Psoas muscle (tissue), 8 donors: ENCODE results near the gene TERT. TPM values are rescaled to one million over a fixed set of nuclear protein-coding genes. Genes with fewer than 3 reads are reported as not detected.
"Not testable (repeated sequence)": the region's sequence is repeated elsewhere in the genome, so short reads cannot be mapped to it uniquely, and the experiment has no call there.

Experiments
- ATAC-seq, 4 donors: fragments of 200-7000 bp; cut with Tn5 transposase; one replicate each; pipeline ENCODE4 v1.9.1; 2020; ENCODE audit warnings: moderate library complexity in 3 of 4, mild to moderate bottlenecking in 2 of 4
- DNase-seq, 2 donors: peaks; one replicate each; pipeline ENCODE4 v3.0.0-alpha.2; 2020
- H3K27ac ChIP-seq: fragments of 200-600 bp; one replicate; pipeline ENCODE4 v1.8.0; 2022
- H3K27me3 ChIP-seq, 3 donors: fragments of 200-600 bp in 1 of 3; one replicate each; pipeline versions ENCODE4 v1.6.1 to v1.8.0; 2013 to 2022; ENCODE audit warnings: low read length in 2 of 3, mild to moderate bottlenecking in 2 of 3, moderate library complexity in 1 of 3; ENCODE audit not compliant: insufficient read depth in 3 of 3
- H3K36me3 ChIP-seq, 2 donors: fragments of 200-600 bp in 1 of 2; one replicate each; pipeline versions ENCODE4 v1.6.1 to v1.8.0; 2013 to 2022; ENCODE audit warnings: low read depth in 1 of 2, mild to moderate bottlenecking in 1 of 2, moderate library complexity in 1 of 2; ENCODE audit not compliant: insufficient read depth in 1 of 2
- H3K4me1 ChIP-seq: fragments of 200-600 bp; one replicate; pipeline ENCODE4 v1.8.0; 2022
- H3K4me3 ChIP-seq: fragments of 200-600 bp; one replicate; pipeline ENCODE4 v1.8.0; 2022; ENCODE audit warnings: mild to moderate bottlenecking
- H3K9me3 ChIP-seq: fragments of 200-600 bp; one replicate; pipeline ENCODE4 v1.8.0; 2022
- CTCF ChIP-seq: fragments of 200-600 bp; IDR thresholded peaks from one replicate; pipeline ENCODE4 v1.8.0; 2022; ENCODE audit warnings: antibody characterized with exemption
- WGBS, 3 donors: extraction: QIAGEN DNeasy Blood & Tissue Kit; methylation state at CpG; one replicate each; pipeline versions ENCODE4 v1.1.6 to v1.1.7; 2013; 5-methylcytosine and 5-hydroxymethylcytosine counted together
- intact Hi-C, 2 donors: fragments of 100-400 bp; cut with DNase I; formaldehyde crosslinking; loops; one replicate each; pipeline versions ENCODE4 v1.11.0 to v1.14.2; 2022
- polyA plus RNA-seq, 3 donors: library from polyadenylated mRNA; stranded (reverse); fragments of 200-250 nt; gene quantifications; one replicate each; pipeline ENCODE4 v1.2.3, GENCODE V29; 2013
- total RNA-seq, 4 donors: library from RNA; stranded (reverse); fragmentation: NEBNext Ultra II Directional in 2 of 4; extraction: Animal tissue kit (Norgen Biotek cat#: 25700) in 2 of 4; gene quantifications; one replicate each; pipeline versions ENCODE4 v1.2.1 to v1.2.4, GENCODE V29; 2021 to 2023
- donor health status: healthy with polysubstance abuse.
- donor health status: DM: no; HTN: no; CAD: no; lungs with moderate emphysema.
- donor health status: Bipolar disorder and iron deficiency.
- donor health status: healthy.
- donor health status: DM: yes; HTN: yes; CAD: no.
- donor health status: DM: no; HTN: no; CAD: no.
- donor health status: DM: no; HTN: no; CAD: no.
- donor health status: DM: yes; HTN: yes; CAD: no.

TERT gene
- total and polyA plus RNA-seq, 7 donors, result not detected

- peak in 1 of 2 donors; percentile 35 for DNase-seq
- 88 to 93% (median 88%) methylated on average over 18 to 19 of the region's 19 CpGs for WGBS, 3 donors
- H3K9me3 ChIP-seq, result no peaks in the 10 kb centered on the region
- H3K4me3 ChIP-seq, result no peak overlapping the region
- ATAC-seq, result no peak
- no peak for TF ChIP-seq CTCF
- H3K27ac ChIP-seq, result no peak overlapping the region
- H3K36me3 ChIP-seq, result peaks cover 19 to 88% of the 10 kb centered on the region in 2 donors
- intact Hi-C loops, result no loop called here
- no peaks in the 10 kb centered on the region for H3K27me3 ChIP-seq
- H3K4me1 ChIP-seq, result no peaks in the 10 kb centered on the region
Measured at GRCh38 chr5:1335540-1336095, 40.8 kb upstream of the TERT start.

- no peak for ATAC-seq
- Histone ChIP-seq H3K9me3 (no peaks in the 10 kb centered on the region), H3K4me3 (no peak overlapping the region), H3K27me3 (no peaks in the 10 kb centered on the region), H3K27ac (no peak overlapping the region), H3K4me1 (no peaks in the 10 kb centered on the region), H3K36me3 (peaks cover 19 to 88% of the 10 kb centered on the region in 2 donors)
- TF ChIP-seq CTCF, result no peak
- intact Hi-C loops, result no loop called here
- WGBS, 3 donors, result 93 to 96% (median 94%) methylated on average over 32 of the region's 32 CpGs
- DNase-seq, result peak in 1 of 2 donors; percentile 36
Measured at GRCh38 chr5:1334831-1335539, 40.1 kb upstream of the TERT start.

GRCh38 chr5:1333986-1334385 lies 39.1 kb upstream of the TERT start:
- H3K36me3 ChIP-seq, result peaks cover 19 to 86% of the 10 kb centered on the region in 2 donors
- peak in 1 of 2 donors; percentile 15 for DNase-seq
- no peaks in the 10 kb centered on the region for H3K27me3 ChIP-seq
- H3K27ac ChIP-seq, result no peak overlapping the region
- ATAC-seq, result no peak
- intact Hi-C loops, result no loop called here
- no peaks in the 10 kb centered on the region for H3K9me3 ChIP-seq
- 94 to 96% (median 94%) methylated on average over 14 of the region's 14 CpGs for WGBS, 3 donors
- TF ChIP-seq CTCF, result no peak
- H3K4me3 ChIP-seq, result no peak overlapping the region
- H3K4me1 ChIP-seq, result no peaks in the 10 kb centered on the region

- H3K27ac ChIP-seq, H3K4me1 ChIP-seq, intact Hi-C loops, H3K4me3 ChIP-seq, ATAC-seq, DNase-seq, H3K9me3 ChIP-seq, H3K27me3 ChIP-seq: not testable (repeated sequence)
- H3K36me3 ChIP-seq, result peaks cover 19 to 79% of the 10 kb centered on the region in 2 donors
- WGBS, 3 donors, result 84 to 91% (median 89%) methylated on average over 5 of the region's 5 CpGs
Measured at GRCh38 chr5:1333286-1333685, 38.4 kb upstream of the TERT start.

- Histone ChIP-seq H3K4me1 (no peaks in the 10 kb centered on the region), H3K27me3 (no peaks in the 10 kb centered on the region), H3K4me3 (no peak overlapping the region), H3K9me3 (no peaks in the 10 kb centered on the region), H3K36me3 (peaks cover 18 to 72% of the 10 kb centered on the region in 2 donors), H3K27ac (no peak overlapping the region)
- WGBS, 3 donors, result 88 to 91% (median 89%) methylated on average over 11 of the region's 11 CpGs
- ATAC-seq (no peak), DNase-seq (no peak)
- intact Hi-C loops, result no loop called here
- no peak for TF ChIP-seq CTCF
Measured at GRCh38 chr5:1332461-1333001, 37.7 kb upstream of the TERT start.
